Inferior parietal cortex (tissue), 1 donor: ENCODE results near the gene PDE3A.
"Not testable (repeated sequence)": the region's sequence is repeated elsewhere in the genome, so short reads cannot be mapped to it uniquely, and the experiment has no call there.

Experiments
- DNase-seq: peaks from one replicate; pipeline ENCODE4 v3.0.0-alpha.2; 2016; ENCODE audit errors: extremely low spot score

PDE3A gene

GRCh38 chr12:20374795-20375194 is 6.5 kb downstream of the PDE3A start:
- no peak for DNase-seq

DNA sequence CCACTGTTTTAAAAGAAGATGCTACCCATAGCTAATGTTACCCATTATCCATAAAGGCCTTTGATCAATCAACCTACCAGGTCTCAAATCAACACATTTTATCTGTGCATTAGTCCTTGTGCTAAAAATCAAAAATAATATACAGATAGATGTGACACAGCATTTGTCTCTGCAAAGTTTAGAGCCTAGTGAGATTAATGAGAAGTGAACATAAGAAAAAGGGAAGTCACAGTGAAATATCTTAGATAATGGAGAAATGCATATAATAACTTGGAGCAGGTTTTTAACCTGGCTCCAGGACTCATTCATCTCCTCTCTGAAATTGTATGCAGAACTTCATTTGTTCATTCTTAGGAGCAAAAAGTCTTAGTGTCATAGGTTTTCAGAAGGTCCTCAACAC is 7.2 kb downstream of the PDE3A start:
- DNase-seq, result no peak

DNA sequence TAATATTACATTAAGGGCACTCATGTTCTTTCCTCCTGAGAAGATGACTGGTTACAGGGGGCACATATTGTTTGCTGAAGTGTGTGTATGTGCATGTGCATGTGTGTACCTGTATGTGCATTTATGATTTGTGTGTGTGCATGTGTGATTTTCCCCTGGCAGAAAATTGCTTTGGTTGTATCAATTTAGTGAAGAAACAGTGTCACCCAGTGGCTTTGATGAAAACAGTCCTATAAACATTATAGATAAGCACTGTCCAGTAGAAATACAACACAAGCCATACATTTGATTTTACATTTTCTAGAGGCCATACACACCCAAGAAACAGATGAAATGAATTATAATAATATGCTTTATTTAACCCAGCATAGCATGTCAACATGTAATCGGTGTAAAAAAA is 8.6 kb downstream of the PDE3A start:
- DNase-seq, result no peak

DNA sequence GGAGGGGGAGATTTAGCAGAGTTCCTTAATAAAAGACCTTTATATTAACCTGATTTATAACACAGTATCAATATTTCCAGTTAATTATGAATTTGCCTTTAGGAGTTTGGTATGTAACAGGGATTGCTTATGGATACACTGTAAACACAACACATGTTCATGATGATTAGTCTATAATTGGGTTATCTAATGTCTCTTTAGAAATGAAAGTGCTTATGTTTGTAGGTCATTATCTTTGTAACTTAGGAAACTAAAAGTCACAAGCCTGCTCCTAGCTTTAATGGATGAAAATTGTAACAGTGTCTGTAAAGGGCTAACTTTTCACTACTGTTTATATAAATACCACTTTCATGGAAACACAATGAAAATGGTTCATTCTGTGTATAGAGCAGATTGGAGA is 9.4 kb downstream of the PDE3A start:
- DNase-seq, result no peak

DNA sequence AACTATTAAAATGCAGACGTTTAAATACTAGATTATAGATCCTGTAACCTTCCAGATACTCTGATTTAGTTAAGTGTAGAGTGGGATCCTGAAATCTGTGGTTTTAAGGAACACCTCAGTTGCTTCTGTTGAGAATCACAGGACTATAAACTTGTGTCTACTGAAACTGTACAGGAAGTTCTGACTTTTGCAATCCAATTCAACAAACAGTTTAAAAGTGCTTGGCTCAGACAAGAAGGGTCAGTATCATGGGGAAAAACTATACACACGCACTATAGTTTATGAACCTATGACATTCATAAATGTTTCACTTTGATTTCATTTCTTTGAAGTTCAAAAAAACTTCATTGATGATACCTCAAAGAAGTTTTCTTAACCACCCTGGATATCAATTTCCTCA is 13.8 kb downstream of the PDE3A start:
- DNase-seq, result no peak

DNA sequence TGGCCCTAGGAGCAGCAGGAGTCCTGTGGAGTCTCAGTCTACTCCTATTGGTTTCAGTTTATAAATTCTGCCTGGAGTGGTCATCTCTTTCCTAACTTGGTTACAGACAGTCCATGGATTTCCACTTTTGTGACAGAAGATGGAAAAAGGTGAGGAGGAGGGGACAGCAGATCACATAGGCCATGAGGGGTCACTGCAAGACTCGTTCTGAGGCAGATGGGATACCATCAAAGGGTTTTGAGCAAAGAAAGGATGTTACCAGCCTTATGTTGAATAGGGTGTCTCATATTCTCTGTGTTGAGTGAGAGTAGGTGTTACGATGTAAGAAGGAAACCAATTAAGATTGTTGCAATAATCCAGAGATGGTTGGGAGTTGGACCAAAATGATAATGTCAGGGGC is 15.3 kb downstream of the PDE3A start:
- DNase-seq, result no peak

- not testable (repeated sequence) for DNase-seq
Measured at GRCh38 chr12:20384836-20385235, 16.5 kb downstream of the PDE3A start.

DNA sequence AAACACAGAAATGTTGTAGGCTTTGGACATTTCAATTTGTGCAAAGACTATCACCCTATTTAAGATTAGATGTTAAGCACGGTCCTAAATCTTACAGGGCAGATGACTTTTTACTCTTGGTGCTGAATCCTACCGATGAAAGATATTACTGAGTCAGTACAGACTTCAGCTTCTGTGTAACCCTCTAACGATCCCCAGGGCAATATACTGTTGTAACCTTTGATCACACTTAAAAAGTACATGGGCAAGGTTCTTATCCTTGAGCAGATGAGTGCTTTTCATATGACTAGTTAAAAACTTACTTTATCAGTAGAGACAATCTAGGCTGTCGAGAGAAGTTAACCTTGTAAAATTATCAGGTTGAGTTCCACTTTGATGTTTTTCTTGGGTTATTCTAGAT is 22.5 kb downstream of the PDE3A start:
- DNase-seq, result no peak

DNA sequence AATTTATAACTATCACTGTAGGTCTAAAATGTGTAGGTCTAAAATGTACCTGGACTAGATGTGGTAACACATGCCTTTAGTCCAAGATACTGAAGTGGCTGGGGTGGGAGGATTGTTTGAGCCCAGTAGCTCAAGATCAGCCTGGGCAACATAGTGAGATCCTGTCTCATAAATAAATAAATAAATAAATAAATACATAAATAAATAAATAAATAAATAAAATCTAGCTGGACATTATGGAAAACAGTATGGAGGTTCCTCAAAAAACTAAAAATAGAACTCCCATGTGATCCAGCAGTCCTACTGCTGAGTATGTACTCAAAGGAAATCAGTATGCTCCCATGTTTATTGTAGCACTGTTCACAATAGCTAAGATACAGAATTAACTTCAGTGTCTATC is 24.0 kb downstream of the PDE3A start:
- no peak for DNase-seq

DNA sequence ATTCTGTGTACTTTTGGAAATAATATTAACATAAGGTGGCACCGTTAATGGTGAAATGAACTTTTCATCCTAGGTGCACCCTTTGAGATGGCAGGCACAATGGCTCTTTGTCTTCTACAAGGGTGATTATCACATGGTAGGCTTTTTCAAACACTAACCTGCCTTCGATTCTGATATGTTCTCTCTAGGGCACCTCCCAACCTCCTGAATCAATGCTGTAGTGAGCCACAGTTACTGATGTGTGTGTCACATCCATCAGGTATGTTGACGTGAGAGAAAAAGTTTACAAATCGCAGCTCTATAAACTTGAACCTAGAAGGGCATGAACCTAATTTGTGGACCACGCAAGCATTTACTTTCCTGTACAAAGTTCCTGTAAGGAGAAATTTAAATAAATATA is 25.4 kb downstream of the PDE3A start:
- DNase-seq, result no peak

GRCh38 chr12:20395791-20396550 is 27.6 kb downstream of the PDE3A start:
- no peak for DNase-seq

DNA sequence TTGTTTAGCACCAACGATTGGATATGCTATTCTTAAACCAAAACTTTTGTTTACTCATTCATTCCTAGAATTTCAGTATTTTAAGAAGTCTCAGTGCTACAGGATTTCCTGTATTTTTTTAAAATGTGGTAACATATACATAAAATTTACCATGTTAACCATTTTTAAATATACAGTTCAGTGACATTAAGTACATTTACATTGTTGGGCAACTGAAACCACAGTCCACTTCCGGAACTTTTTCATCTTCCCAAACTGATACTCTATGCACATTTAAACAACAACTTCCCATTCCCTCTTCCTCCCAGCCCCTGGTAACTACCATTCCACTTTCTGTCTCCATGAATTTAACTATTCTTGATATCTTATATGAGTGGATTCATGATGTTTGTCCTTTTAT is 30.3 kb downstream of the PDE3A start:
- no peak for DNase-seq

DNA sequence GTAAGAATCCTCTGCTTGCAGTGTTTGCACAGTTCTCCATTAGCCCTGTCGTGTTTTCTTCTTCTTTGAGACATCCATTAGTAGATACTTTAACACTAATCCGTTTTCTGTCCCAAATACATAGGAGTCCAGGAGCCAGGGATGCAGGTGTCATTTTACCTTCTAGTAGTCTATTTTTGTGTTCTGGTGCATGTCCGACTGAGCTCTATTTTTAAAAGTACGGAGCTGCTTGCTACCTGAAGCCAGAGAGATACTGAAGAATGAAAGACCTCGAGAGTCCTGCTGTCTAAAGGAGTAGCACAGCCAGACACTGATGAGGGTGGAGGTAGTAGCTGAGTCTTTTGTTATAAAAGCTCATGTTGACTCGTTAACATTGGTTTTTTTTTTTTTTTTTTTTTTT is 31.7 kb downstream of the PDE3A start:
- DNase-seq, result no peak

DNA sequence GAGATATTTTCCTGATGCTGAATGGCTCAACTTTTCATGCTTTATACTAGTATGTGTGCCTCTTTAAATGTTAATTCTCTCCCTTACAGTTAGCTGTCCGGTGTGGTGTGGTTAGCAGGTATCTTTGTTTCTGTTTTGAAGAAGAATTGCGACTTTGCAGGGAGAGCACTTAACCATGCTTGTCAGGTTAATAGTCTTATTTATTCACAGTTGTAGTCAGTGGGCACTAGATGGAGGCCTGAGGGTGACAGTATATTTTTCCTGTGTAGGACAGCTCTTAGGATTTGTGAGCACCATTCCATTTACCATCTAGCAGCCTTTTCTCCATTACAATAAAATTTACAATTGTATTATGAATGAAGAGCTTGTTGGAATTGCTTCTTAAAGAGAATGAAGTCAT is 34.9 kb downstream of the PDE3A start:
- no peak for DNase-seq

DNA sequence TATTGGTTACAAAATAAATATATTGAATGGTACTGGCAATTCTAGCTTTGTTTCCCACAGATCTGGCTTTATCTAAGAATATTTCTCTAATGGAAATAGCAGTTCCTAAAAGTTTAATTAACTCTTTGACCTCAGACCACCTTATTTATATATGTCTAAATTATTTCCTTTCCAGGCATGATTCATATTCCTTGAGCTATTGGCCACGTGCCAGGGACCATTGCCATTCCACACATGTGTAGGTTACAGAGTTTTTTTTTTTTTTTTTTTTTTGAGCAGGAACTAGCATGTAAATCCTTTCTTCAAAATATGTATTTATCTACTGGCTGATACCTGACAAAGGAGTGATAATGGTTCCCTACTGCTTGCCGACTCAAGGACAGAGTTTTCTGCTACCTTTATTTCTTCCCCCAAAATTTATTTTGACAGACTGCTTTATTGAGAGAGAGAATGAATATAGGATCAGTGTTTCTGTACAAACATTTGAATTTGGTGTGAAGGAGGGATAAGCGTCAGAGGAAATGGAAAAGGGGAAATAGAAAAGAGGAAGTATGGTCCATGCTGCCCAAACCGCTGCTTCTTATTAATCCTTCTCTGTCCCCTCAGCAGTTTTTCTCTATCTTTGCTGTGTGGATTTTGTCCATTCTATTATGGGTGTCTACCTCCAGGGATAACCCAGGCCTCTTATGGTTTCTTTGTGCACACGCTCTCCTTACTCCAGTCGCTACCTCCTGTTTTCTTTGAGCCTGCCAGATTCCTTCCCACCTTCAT is 36.4 kb downstream of the PDE3A start:
- DNase-seq, result no peak

DNA sequence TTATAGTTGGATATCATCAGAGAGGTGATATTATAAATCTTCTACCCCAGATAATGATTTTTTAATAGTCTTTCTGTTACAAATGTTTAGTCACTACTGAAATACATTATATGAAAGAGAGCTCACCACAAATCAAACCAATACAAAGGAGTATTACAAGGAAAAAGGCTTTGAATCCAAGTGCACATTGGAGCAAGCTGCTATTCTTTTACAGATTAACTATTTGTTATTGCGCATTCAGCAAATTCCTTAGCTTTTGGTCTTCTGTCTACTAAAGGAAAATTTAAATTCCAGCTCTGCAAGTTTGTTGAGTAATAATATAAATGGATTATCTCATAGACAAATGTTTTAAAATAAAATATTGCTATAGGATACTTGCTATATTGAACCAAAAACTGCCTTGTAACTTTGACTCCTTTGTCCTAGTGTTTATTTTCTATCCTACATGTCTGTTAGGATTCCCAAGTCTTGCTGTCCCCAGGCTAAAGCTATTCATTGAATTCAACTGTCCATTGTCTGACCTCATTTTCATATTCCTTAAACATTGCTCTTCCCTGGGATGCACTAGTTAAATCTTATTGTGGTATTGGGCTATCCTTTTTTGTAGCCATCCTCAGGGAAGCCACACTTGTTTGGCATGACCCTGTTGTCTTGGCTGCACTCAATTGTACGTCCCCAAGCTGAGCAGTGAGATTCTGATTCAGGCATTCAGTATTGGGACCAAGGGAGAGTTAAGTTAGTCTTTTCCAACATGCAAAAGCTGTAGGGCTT is 41.5 kb downstream of the PDE3A start:
- no peak for DNase-seq

DNA sequence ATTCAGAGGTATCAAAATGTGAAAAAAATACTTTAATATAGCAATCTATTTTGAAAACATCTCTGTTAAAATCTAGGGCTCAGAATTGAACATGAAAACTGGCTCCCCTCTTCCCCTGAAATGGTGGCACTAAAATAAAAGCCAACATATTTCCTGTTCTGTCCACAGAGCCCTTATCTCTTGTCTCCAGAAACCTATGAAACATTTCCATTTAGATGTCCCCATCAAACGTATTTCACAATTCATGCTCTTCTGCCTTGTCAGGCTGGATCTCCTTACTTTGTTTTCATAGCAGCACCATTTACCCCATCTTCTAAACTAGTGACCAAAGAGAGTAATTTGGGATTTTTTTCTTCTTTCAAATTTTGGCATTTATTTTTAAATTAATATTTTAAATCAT is 42.4 kb downstream of the PDE3A start:
- no peak for DNase-seq

- DNase-seq, result no peak
Measured at GRCh38 chr12:20411345-20411744, 43.0 kb downstream of the PDE3A start.

- no peak for DNase-seq
Measured at GRCh38 chr12:20415028-20415427, 46.7 kb downstream of the PDE3A start.

GRCh38 chr12:20415641-20416040 is 47.3 kb downstream of the PDE3A start:
- DNase-seq, result no peak

- DNase-seq, result no peak
Measured at GRCh38 chr12:20420557-20420956, 52.2 kb downstream of the PDE3A start.

- DNase-seq, result no peak
Measured at GRCh38 chr12:20421421-20421820, 53.1 kb downstream of the PDE3A start.

DNA sequence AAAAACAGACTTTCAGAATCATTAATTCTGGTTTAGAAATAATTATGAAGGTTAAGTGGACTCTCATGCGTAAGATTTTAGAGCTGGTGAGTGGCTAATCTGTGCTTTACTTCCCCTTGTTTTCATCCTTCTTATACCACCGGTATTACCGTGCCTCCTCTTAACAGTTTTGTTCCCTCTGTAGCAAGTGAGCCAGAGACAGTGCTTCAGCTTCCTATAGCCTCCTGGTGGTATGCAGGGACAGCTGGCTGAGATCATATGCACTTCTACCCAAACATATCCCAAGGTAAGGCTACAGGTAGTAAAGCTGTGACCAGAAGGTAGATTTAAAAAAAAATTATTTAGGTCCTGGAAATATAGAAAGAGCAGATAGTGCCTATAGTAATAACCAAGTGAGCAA is 55.2 kb downstream of the PDE3A start:
- no peak for DNase-seq
